Dedifferentiated amniotic fluid mesenchymal stem cell (primary cell): Measurements from ENCODE around the gene GPR156.
"Not testable (repeated sequence)": the region's sequence is repeated elsewhere in the genome, so short reads cannot be mapped to it uniquely, and the experiment has no call there.

ENCODE experiments used
- DNase-seq: peaks from one replicate; pipeline ENCODE4 v3.0.0-alpha.2; 2016; ENCODE audit errors: extremely low spot score

GPR156 gene

GRCh38 chr3:120161902-120162301, 123.1 kb downstream of the GPR156 start:
- DNase-seq: no peak

GRCh38 chr3:120160050-120160449, 125.0 kb downstream of the GPR156 start:
- DNase-seq: peak; percentile 100

- DNase-seq: no peak
Measured at GRCh38 chr3:120157681-120158080, 127.3 kb downstream of the GPR156 start.

- no peak for DNase-seq
Measured at GRCh38 chr3:120157113-120157512, 127.9 kb downstream of the GPR156 start.

- DNase-seq: no peak
Measured at GRCh38 chr3:120156699-120157098, 128.3 kb downstream of the GPR156 start.

GRCh38 chr3:120155694-120156093, 129.3 kb downstream of the GPR156 start:
- not testable (repeated sequence) for DNase-seq

- DNase-seq: no peak
Measured at GRCh38 chr3:120155108-120155507, 129.9 kb downstream of the GPR156 start.

- peak; percentile 69 for DNase-seq
Measured at GRCh38 chr3:120153294-120153693, 131.7 kb downstream of the GPR156 start.

GRCh38 chr3:120151791-120152190, 133.2 kb downstream of the GPR156 start:
- no peak for DNase-seq

GRCh38 chr3:120148187-120148949, 136.7 kb downstream of the GPR156 start:
- DNase-seq: no peak

GRCh38 chr3:120147072-120147871, 137.8 kb downstream of the GPR156 start:
- DNase-seq: no peak

- no peak for DNase-seq
Measured at GRCh38 chr3:120145542-120146285, 139.3 kb downstream of the GPR156 start.

GRCh38 chr3:120144267-120144666, 140.8 kb downstream of the GPR156 start:
- no peak for DNase-seq

- DNase-seq: no peak
Measured at GRCh38 chr3:120143676-120144075, 141.3 kb downstream of the GPR156 start.

GRCh38 chr3:120142236-120142635, 142.8 kb downstream of the GPR156 start:
- DNase-seq: no peak

GRCh38 chr3:120140098-120140742, 144.8 kb downstream of the GPR156 start:
- no peak for DNase-seq

- no peak for DNase-seq
Measured at GRCh38 chr3:120139140-120139539, 145.9 kb downstream of the GPR156 start.

- no peak for DNase-seq
Measured at GRCh38 chr3:120137548-120137947, 147.5 kb downstream of the GPR156 start.

GRCh38 chr3:120130656-120131055, 154.4 kb downstream of the GPR156 start:
- no peak for DNase-seq

- peak; percentile 35 for DNase-seq
Measured at GRCh38 chr3:120129718-120130513, 155.1 kb downstream of the GPR156 start.

GRCh38 chr3:120129051-120129450, 156.0 kb downstream of the GPR156 start:
- DNase-seq: no peak
